H9 (cell line): ENCODE measurements around the gene C9. TPM values are rescaled to one million over a fixed set of nuclear protein-coding genes. Genes with fewer than 3 reads are reported as not detected.

Source experiments
- DNase-seq: peaks from one replicate; pipeline ENCODE4 v3.0.0-alpha.2; 2017
- H2AFZ ChIP-seq: one replicate; pipeline ENCODE4 v1.6.1; 2013; ENCODE audit warnings: mild to moderate bottlenecking, low read length, control low read depth, moderate library complexity
- H2AK5ac ChIP-seq: 2 replicates; pipeline ENCODE4 v1.6.1; 2013; ENCODE audit warnings: low read length, control low read depth, mixed read lengths; ENCODE audit not compliant: insufficient read length
- H2BK120ac ChIP-seq: one replicate; pipeline ENCODE4 v1.6.1; 2013; ENCODE audit warnings: low read depth, mild to moderate bottlenecking, low read length, control low read depth, inconsistent platforms; ENCODE audit not compliant: poor library complexity, severe bottlenecking
- H2BK12ac ChIP-seq: 2 replicates; pipeline ENCODE4 v1.6.1; 2013; ENCODE audit warnings: low read length, control low read depth, mixed read lengths, low read depth; ENCODE audit not compliant: insufficient read length
- H2BK15ac ChIP-seq: 2 replicates; pipeline ENCODE4 v1.6.1; 2013; ENCODE audit warnings: low read depth, low read length, control low read depth
- H2BK20ac ChIP-seq: one replicate; pipeline ENCODE4 v1.6.1; 2013; ENCODE audit warnings: low read depth, mild to moderate bottlenecking, low read length, control low read depth, inconsistent platforms; ENCODE audit not compliant: poor library complexity, severe bottlenecking
- H2BK5ac ChIP-seq: 2 replicates; pipeline ENCODE4 v1.6.1; 2013; ENCODE audit warnings: low read length, control low read depth, mixed read lengths; ENCODE audit not compliant: insufficient read length
- H3K14ac ChIP-seq: 2 replicates; pipeline ENCODE4 v1.6.1; 2013; ENCODE audit warnings: low read length, control low read depth; ENCODE audit not compliant: insufficient read depth
- H3K18ac ChIP-seq: 2 replicates; pipeline ENCODE4 v1.6.1; 2013; ENCODE audit warnings: low read depth, mild to moderate bottlenecking, mixed read lengths, low read length, control low read depth; ENCODE audit not compliant: insufficient read length
- H3K23ac ChIP-seq: 2 replicates; pipeline ENCODE4 v1.6.1; 2013; ENCODE audit warnings: low read length, control low read depth, mixed read lengths, low read depth; ENCODE audit not compliant: insufficient read length
- H3K23me2 ChIP-seq: 2 replicates; pipeline ENCODE4 v1.6.1; 2013; ENCODE audit warnings: low read depth, mild to moderate bottlenecking, mixed read lengths, low read length, control low read depth; ENCODE audit not compliant: insufficient read length, poor library complexity, severe bottlenecking
- H3K27ac ChIP-seq: 2 replicates; pipeline ENCODE4 v1.5.1; 2013; ENCODE audit warnings: low read length, control low read depth, mixed read lengths, low read depth; ENCODE audit not compliant: insufficient read length
- H3K27me3 ChIP-seq: 2 replicates; pipeline ENCODE4 v1.6.1; 2013; ENCODE audit warnings: low read length, control low read depth, inconsistent platforms; ENCODE audit not compliant: insufficient read depth
- H3K4ac ChIP-seq: 2 replicates; pipeline ENCODE4 v1.6.1; 2013; ENCODE audit warnings: low read depth, mild to moderate bottlenecking, control low read depth, inconsistent platforms, low read length, moderate library complexity
- H3K4me1 ChIP-seq: 2 replicates; pipeline ENCODE4 v1.6.1; 2013; ENCODE audit warnings: low read length, control low read depth, inconsistent platforms; ENCODE audit not compliant: insufficient read depth
- H3K4me2 ChIP-seq: 2 replicates; pipeline ENCODE4 v1.6.1; 2013; ENCODE audit warnings: low read length, control low read depth, mixed read lengths; ENCODE audit not compliant: insufficient read length, insufficient read depth
- H3K56ac ChIP-seq: 2 replicates; pipeline ENCODE4 v1.6.1; 2013; ENCODE audit warnings: low read depth, mild to moderate bottlenecking, mixed read lengths, low read length, control low read depth; ENCODE audit not compliant: insufficient read length
- H3K79me1 ChIP-seq: 2 replicates; pipeline ENCODE4 v1.6.1; 2013; ENCODE audit warnings: low read depth, mild to moderate bottlenecking, moderate library complexity, low read length, control low read depth, inconsistent platforms; ENCODE audit not compliant: insufficient read depth, poor library complexity, severe bottlenecking
- H3K79me2 ChIP-seq: 2 replicates; pipeline ENCODE4 v1.6.1; 2013; ENCODE audit warnings: low read length, control low read depth, inconsistent platforms; ENCODE audit not compliant: insufficient read depth
- H3K9ac ChIP-seq: 2 replicates; pipeline ENCODE4 v1.6.1; 2013; ENCODE audit warnings: low read length, control low read depth, mixed read lengths; ENCODE audit not compliant: insufficient read length; ENCODE audit errors: extremely low read depth
- H3K9me3 ChIP-seq: one replicate; pipeline ENCODE4 v1.6.1; 2013; ENCODE audit warnings: low read depth, low read length, inconsistent platforms; ENCODE audit not compliant: control insufficient read depth
- H3T11ph ChIP-seq: one replicate; pipeline ENCODE4 v1.6.1; 2013; ENCODE audit warnings: mild to moderate bottlenecking, low read length, control low read depth, inconsistent platforms
- H4K20me1 ChIP-seq: one replicate; pipeline ENCODE4 v1.6.1; 2013; ENCODE audit not compliant: control insufficient read depth, insufficient read length, insufficient read depth
- H4K5ac ChIP-seq: 2 replicates; pipeline ENCODE4 v1.6.1; 2013; ENCODE audit warnings: low read depth, mild to moderate bottlenecking, mixed read lengths, low read length, control low read depth; ENCODE audit not compliant: insufficient read length
- H4K8ac ChIP-seq: replicated peaks from 2 replicates; pipeline ENCODE4 v1.6.1; 2013; ENCODE audit warnings: low read length, control low read depth, mixed read lengths, low read depth; ENCODE audit not compliant: insufficient read length
- H4K91ac ChIP-seq: 2 replicates; pipeline ENCODE4 v1.6.1; 2013; ENCODE audit warnings: low read depth, mild to moderate bottlenecking, moderate library complexity, mixed read lengths, low read length, control low read depth; ENCODE audit not compliant: insufficient read length
- H3K27ac Mint-ChIP-seq, 3 experiments: 2 replicates in 2 of 3; 3 replicates in 1 of 3; pipeline ENCODE4 v1.8.0; 2020 to 2021; ENCODE audit warnings: mixed read lengths in 3 of 3, mild to moderate bottlenecking in 1 of 3, moderate library complexity in 1 of 3
- H3K27me3 Mint-ChIP-seq: 2 replicates; pipeline ENCODE4 v1.8.0; 2021; ENCODE audit warnings: low read depth, mild to moderate bottlenecking, moderate library complexity, mixed read lengths
- H3K36me3 Mint-ChIP-seq, 3 experiments: 2 replicates in 2 of 3; 3 replicates in 1 of 3; pipeline ENCODE4 v1.8.0; 2020 to 2021; ENCODE audit warnings: low read depth in 3 of 3, mixed read lengths in 3 of 3; ENCODE audit not compliant: insufficient read depth in 1 of 3
- H3K4me1 Mint-ChIP-seq, 2 experiments: 2 replicates each; pipeline ENCODE4 v1.8.0; 2020; ENCODE audit warnings: mixed read lengths in 2 of 2
- H3K4me3 Mint-ChIP-seq, 2 experiments: 2 replicates in 1 of 2; 3 replicates in 1 of 2; pipeline ENCODE4 v1.8.0; 2020 to 2021; ENCODE audit warnings: mild to moderate bottlenecking in 2 of 2, mixed read lengths in 2 of 2, moderate library complexity in 1 of 2
- H3K9me3 Mint-ChIP-seq, 2 experiments: 2 replicates in 1 of 2; 3 replicates in 1 of 2; pipeline ENCODE4 v1.8.0; 2020; ENCODE audit warnings: mild to moderate bottlenecking in 2 of 2, mixed read lengths in 2 of 2, moderate library complexity in 1 of 2
- CTCF ChIP-seq: fragments of 200-600 bp; sonication (generic); conservative IDR thresholded peaks from 3 replicates; pipeline ENCODE4 v1.8.0; 2021; ENCODE audit warnings: antibody characterized with exemption, mild to moderate bottlenecking
- WGBS: extraction: QIAGEN DNeasy Blood & Tissue Kit; methylation state at CpG from one replicate; pipeline ENCODE4 v1.1.7; 2013; ENCODE audit warnings: missing lambda C conversion rate, low lambda C conversion rate, mixed read lengths; ENCODE audit not compliant: insufficient read length; ENCODE audit errors: extremely low coverage; 5-methylcytosine and 5-hydroxymethylcytosine counted together
- total RNA-seq: library from RNA; stranded (reverse); gene quantifications from 2 replicates; pipeline ENCODE4 v1.2.1, GENCODE V29; 2021

C9 gene
- total RNA-seq, 1 experiment from 2014 or later, result not detected

GRCh38 chr5:39409033-39409432 lies 44.7 kb upstream of the C9 start:
- Mint-ChIP-seq H3K27ac (no peak overlapping the region), H3K36me3 (no peaks in the 10 kb centered on the region), H3K9me3 (no peaks in the 10 kb centered on the region), H3K4me1 (peaks cover 16 to 19% of the 10 kb centered on the region in 2 experiments), H3K4me3 (no peak overlapping the region), H3K27me3 (no peaks in the 10 kb centered on the region)
- Histone ChIP-seq H2AFZ (no peak overlapping the region), H2BK120ac (no peak overlapping the region), H4K20me1 (no peaks in the 10 kb centered on the region), H2BK15ac (no peak overlapping the region), H2BK20ac (no peak overlapping the region), H3K23me2 (no peaks in the 10 kb centered on the region), H4K8ac (no peak overlapping the region), H3K4ac (no peak overlapping the region), H3K27ac (no peak overlapping the region), H3T11ph (no peak overlapping the region), H4K5ac (no peak overlapping the region), H3K79me1 (no peaks in the 10 kb centered on the region), H4K91ac (no peak overlapping the region), H3K56ac (no peak overlapping the region), H3K14ac (no peak overlapping the region), H3K9ac (no peak overlapping the region), H3K27me3 (no peaks in the 10 kb centered on the region), H3K4me1 (peaks cover 4% of the 10 kb centered on the region; the same call in 1 of the 2 replicates), H3K79me2 (no peaks in the 10 kb centered on the region), H2BK5ac (no peak overlapping the region), H3K23ac (no peak overlapping the region), H2AK5ac (no peak overlapping the region), H3K9me3 (no peaks in the 10 kb centered on the region), H3K18ac (no peak overlapping the region), H3K4me2 (no peak overlapping the region), H2BK12ac (no peak overlapping the region)
- no peak for DNase-seq
- TF ChIP-seq CTCF, result no peak
- WGBS, result no CpG with 5 or more reads among the region's 1 CpG
